Left renal pelvis (tissue), 4 donors: ENCODE measurements around the gene GPA33. TPM values are rescaled to one million over a fixed set of nuclear protein-coding genes. Genes with fewer than 3 reads are reported as not detected.
A peak's percentile ranks its signal among the peaks of the same experiment; 100 is the strongest.

Experiments
- DNase-seq, 4 donors: peaks; one replicate each; pipeline ENCODE4 v3.0.0-alpha.2; 2013; ENCODE audit warnings: low read depth in 4 of 4, low spot score in 3 of 4
- polyA plus RNA-seq, 4 donors: library from polyadenylated mRNA; unstranded; fragments of 120-200 nt; gene quantifications; one replicate each; pipeline ENCODE4 v1.2.1, GENCODE V29; 2013; ENCODE audit not compliant: insufficient read length in 4 of 4

The GPA33 gene
- polyA plus RNA-seq, 4 donors: 0.22 to 1.7 (median 0.90) TPM

- no peak for DNase-seq
Observed at GRCh38 chr1:167119696-167120095, 29.5 kb upstream of the GPA33 start.

- no peak for DNase-seq
Observed at GRCh38 chr1:167118188-167118587, 28.0 kb upstream of the GPA33 start.

- DNase-seq: no peak
Observed at GRCh38 chr1:167117225-167117624, 27.0 kb upstream of the GPA33 start.

- no peak for DNase-seq
Observed at GRCh38 chr1:167116174-167116573, 26.0 kb upstream of the GPA33 start.

GRCh38 chr1:167115655-167116054, 25.5 kb upstream of the GPA33 start:
- no peak for DNase-seq

- no peak for DNase-seq
Observed at GRCh38 chr1:167114725-167115124, 24.5 kb upstream of the GPA33 start.

- no peak for DNase-seq
Observed at GRCh38 chr1:167111868-167112709, 21.9 kb upstream of the GPA33 start.

GRCh38 chr1:167110586-167110985, 20.4 kb upstream of the GPA33 start:
- DNase-seq: no peak

GRCh38 chr1:167109125-167109524, 18.9 kb upstream of the GPA33 start:
- no peak for DNase-seq

GRCh38 chr1:167107456-167107855, 17.3 kb upstream of the GPA33 start:
- DNase-seq: no peak

- no peak for DNase-seq
Observed at GRCh38 chr1:167106119-167106461, 15.9 kb upstream of the GPA33 start.

- DNase-seq: peak in 1 of 4 donors; percentile 30
Observed at GRCh38 chr1:167105271-167106118, 15.3 kb upstream of the GPA33 start.

GRCh38 chr1:167104256-167104633, 14.1 kb upstream of the GPA33 start:
- DNase-seq: no peak

GRCh38 chr1:167102906-167103573, 12.9 kb upstream of the GPA33 start:
- DNase-seq: no peak

GRCh38 chr1:167101754-167102153, 11.6 kb upstream of the GPA33 start:
- no peak for DNase-seq

GRCh38 chr1:167100730-167101129, 10.6 kb upstream of the GPA33 start:
- DNase-seq: no peak

- DNase-seq: no peak
Observed at GRCh38 chr1:167099851-167100250, 9.7 kb upstream of the GPA33 start.

GRCh38 chr1:167095368-167095767, 5.2 kb upstream of the GPA33 start:
- DNase-seq: no peak

GRCh38 chr1:167094690-167095089, 4.5 kb upstream of the GPA33 start:
- no peak for DNase-seq

- no peak for DNase-seq
Observed at GRCh38 chr1:167093846-167094516, 3.8 kb upstream of the GPA33 start, which contains the start of gene STYXL2. Gene STYXL2, plus strand, starts transcription at chr1:167094075. Its CDS starts 775 bp downstream, at chr1:167094850.

- DNase-seq: no peak
Observed at GRCh38 chr1:167092653-167093052, 2.5 kb upstream of the GPA33 start.
